Adrenal gland (tissue), 5 donors: ENCODE results near the gene LIMA1.

Experiments
- CTCF ChIP-seq, 6 experiments: fragments of 450-650 bp in 4 of 6; fragments of 200-600 bp in 2 of 6; sonication (generic) in 1 of 6; IDR thresholded peaks; 1 replicate in 5 of 6; 2 replicates in 1 of 6; pipeline versions ENCODE4 v1.5.1 to v1.8.0; 2016 to 2021; ENCODE audit warnings: antibody characterized with exemption in 6 of 6, mild to moderate bottlenecking in 2 of 6, moderate library complexity in 1 of 6
- POLR2A ChIP-seq, 2 donors: fragments of 450-650 bp; IDR thresholded peaks; one replicate each; pipeline ENCODE4 v1.6.1; 2017; ENCODE audit warnings: antibody characterized with exemption in 2 of 2, mild to moderate bottlenecking in 2 of 2, moderate library complexity in 1 of 2
- donor health status: DM: no; HTN: no; CAD: no.

GRCh38 chr12:50240096-50240791, 43.1 kb downstream of the LIMA1 start:
- TF ChIP-seq POLR2A (IDR thresholded peaks at IDR 0.05) (no peak), CTCF (IDR thresholded peaks at IDR 0.05) (no peak)
